NCI-H2227 treated with DMSO at 0.1 percent for 48 hours (cell line): ENCODE data around the gene ZBTB22.
A peak's percentile ranks its signal among the peaks of the same experiment; 100 is the strongest.
"Not testable (repeated sequence)": the region's sequence is repeated elsewhere in the genome, so short reads cannot be mapped to it uniquely, and the experiment has no call there.

ENCODE experiments used
- DNase-seq: peaks from one replicate; lab custom pipeline; 2025; lab: John Stamatoyannopoulos, UW

Gene ZBTB22

DNA sequence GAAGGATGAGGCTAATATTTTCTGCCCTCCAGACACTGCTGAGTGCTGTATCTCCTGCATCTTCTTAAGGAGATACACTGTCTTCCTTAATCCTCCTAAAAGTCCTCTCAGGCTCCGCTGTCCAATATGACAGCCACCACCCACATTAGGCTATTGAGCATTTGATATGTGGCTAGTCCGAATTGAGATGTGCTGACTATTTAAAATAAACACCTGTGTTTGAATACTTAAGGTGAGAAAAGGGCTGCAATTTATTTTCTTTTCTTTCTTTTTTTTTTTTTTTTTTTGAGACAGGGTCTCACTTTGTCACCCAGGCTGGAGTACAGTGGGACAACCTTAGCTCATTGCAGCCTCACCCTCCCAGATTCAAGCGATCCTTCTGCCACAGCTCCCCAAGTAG lies 15.7 kb downstream of the ZBTB22 start:
- no peak for DNase-seq

DNA sequence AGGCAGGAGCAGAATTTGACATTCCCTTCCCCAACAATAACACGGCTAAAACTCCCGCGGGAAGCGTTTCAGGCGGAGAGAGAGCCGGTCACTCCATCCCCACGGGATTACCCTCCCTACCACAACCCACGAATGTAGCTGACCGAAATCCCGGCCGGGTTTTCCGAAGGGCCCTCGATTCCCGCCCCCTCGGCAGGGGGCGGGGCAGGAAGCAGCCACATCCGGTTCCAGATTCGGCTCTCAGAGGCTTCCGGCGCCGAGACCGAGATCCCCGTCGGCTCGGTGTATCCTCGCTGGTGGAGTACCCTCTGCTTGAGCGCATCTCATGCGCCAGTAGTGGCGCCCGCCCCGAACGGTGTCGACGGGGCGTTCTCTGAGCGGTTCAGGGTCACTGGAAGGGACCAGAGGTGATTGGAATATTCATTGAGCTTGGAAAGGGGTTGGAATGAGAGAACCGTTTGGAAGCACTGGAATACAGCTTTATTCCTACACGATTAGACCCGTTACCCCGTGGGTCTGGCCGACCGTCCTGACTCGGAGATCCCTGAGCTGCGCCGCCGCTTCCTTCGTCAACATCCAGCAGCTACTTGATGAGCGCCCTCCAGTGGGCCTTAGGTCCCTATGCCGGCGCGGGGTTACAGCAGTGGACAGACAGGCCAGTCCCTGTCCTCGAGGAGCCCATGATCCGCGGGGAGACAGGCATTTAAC lies 18.2 kb downstream of the ZBTB22 start:
- peak; percentile 88 for DNase-seq

DNA sequence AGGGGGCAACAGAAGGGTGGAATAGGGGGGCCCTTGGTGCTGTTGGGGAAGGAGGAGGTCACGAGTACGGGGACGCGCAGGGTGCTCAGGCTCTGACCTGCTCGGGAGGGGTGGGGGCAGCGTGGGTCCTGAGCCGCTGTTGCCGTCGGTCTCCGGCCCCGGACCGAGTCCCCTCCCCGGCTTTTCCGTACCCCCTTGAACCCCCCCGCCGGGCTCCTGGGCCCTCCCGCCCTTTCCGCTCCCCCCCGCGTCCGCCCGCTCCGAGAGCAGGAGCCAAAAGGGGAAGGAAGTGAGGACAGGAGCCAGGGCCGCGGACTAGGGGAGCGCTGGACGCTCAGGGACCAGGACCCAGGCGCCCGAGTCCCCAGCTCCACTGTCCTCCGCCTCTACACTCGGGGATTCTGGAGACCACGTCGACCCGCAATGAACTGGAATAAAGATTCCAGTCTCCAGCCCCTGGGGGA lies 18.7 kb downstream of the ZBTB22 start, which contains the start of gene RGL2:
Gene RGL2 (minus strand): TSS at position 170 of the 464 bp plus-strand sequence. CDS start 332 bp downstream, outside the sequence.
- no peak for DNase-seq

DNA sequence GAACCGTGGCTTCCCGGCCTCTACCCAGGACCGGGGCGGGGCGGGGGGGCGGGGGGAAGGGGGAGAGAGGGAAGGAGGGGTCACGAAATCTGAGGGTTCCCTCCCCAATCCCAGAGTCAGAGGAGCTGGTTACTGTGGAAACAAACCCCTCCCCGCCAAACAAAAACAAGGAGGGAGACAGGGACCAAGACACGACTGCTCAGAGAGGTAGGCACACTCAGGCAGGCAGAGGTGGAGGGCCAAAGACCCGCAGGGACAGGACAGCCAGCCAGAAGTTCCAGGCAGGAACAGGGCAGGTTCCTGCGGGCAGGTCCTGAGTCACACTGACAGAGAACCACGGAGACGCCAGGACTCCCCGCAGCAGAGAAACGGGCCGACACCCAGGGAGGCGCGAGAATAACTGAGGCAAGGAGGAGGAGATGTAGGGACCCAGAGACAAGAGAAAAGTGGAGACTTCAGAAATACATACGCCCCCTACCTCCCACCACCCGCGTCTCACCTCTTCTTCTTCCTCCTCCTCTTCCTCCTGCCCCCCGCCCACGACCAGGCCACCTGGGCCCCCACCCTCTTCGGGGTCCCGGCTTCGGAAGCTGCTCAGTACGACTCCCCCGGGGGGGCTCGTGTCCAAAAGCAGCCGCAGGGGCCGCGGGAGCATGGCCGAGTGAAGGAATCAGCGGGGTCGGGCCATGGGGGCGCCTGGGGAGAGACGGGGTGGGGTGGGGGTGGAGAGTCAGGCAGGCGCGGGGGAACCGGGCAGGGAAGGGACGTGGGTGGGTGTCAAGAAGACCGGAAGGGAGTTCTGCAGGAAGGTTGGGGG lies 19.4 kb downstream of the ZBTB22 start:
- peak; percentile 50 for DNase-seq

DNA sequence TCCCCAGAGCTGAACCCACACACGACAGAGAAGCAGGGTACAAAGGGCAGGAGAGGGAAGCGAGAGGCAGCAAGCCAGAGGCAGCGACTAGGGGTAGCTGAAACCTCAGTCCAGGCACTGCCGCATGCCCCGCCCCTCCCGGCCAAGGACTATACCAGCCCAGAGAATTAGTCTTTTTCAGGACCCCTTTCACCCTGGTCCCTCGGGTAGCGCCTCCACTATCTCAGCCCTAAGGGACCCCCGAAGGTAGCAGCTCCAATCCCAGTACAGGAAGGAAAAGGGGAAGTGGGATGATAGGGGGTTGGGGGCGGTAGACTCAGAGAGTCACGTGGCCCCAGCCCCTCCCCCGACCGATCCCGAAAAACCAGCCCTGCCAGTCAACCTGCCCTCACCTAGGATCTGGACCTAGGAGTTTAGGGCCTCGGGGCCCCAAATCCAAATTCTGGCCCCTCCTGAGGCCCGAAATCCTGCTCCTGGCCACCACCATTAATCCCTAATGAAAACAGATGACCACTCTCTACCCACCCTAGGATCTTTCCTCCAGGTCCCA lies 20.1 kb downstream of the ZBTB22 start:
- DNase-seq: no peak

DNA sequence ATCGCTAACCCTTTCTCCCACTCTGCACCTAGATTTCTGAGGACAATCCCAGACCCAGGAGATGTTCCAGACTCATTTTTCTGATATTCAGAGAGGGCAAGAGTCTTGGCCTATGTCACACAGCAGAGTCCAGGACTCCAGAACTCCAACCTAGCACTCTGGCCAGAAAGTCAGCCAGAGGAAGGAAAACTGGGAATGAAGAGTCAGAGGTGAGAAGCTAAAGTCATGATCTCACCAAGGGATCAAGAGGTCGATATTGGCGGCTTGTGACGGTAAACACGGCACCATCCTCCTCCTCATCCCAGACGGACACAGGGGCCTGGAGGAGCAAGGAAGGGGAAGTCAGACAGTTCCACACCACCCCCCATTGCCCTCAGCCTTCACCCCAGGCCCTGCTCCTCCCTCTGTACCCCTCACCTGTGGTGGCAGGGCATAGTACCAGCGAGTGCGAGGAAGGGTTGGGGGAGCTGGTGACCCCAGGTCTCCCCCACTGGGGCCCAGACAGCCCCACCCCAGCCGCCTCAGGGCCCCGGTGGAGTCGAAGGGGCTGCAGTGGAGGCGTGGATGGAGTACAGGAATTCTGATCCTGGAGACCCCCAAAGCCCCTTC lies 20.6 kb downstream of the ZBTB22 start:
- DNase-seq: no peak

DNA sequence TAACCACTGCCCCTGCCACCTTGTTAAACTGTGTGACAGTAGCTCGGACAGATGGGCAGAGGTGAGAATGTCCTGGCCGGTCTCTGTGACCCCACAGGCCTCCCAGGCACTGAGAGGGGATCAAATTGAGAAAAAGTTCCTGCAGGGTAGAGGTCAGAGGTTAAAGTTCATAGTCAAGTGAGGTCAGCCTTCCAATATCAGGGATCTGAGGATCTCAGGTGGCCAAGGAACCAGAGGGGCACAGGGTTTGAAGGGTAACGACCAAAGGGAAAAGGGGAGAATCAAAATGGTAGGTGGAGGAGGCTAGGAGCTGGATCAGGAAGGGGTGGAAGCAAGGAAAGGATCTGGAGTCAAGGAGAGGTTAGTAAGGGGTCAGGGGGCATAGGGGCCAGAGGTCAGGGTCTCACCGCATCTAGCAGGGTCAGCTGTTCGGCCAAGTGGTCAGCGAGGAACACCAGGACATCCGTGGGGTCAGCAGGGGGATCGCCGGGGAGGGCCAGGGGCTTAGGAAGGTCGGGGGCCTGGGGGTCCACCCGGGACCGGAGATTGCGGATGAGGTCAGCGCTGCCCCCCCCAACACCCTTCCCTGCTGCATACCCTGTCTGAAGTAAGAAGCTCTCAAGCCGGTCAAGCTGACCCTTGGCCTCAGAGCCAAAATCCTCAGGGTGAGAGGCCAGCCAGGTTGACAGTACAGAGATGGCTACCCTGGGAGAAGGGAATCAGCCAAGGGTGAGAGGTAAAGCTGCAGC lies 21.7 kb downstream of the ZBTB22 start:
- no peak for DNase-seq

DNA sequence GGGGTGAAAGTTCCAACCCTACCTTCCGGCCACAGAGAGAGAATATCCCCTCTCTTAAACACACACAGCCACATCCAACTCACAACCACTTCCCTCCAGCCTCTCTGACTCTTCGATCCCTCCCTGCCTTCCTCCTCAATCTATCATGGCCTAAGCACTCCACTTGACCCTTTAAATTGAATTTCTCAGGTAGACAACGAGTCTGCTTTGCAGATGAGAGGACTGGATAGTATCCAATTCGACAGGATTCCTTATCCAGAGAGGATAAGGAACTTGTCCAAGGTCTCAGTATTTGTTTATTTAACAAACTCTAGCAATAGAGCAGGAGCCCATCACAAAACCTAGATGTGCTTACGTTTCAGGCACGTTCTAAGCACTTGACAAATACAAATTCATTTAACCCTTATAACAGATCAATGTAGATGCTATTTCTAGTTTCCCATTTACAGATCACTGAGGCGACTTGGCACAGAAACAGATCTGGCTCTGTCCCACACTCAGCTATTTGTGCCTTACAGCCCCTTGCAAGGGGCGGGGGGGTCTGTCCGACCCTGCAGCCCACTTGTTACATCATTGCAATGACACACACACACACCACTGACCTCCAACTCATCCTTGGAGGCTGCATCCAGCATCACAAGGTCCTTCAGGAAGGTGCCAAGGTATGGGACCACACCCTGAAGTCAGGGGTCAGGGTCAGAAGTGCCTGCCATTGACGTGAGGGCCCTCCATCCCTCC lies 23.3 kb downstream of the ZBTB22 start:
- no peak for DNase-seq

DNA sequence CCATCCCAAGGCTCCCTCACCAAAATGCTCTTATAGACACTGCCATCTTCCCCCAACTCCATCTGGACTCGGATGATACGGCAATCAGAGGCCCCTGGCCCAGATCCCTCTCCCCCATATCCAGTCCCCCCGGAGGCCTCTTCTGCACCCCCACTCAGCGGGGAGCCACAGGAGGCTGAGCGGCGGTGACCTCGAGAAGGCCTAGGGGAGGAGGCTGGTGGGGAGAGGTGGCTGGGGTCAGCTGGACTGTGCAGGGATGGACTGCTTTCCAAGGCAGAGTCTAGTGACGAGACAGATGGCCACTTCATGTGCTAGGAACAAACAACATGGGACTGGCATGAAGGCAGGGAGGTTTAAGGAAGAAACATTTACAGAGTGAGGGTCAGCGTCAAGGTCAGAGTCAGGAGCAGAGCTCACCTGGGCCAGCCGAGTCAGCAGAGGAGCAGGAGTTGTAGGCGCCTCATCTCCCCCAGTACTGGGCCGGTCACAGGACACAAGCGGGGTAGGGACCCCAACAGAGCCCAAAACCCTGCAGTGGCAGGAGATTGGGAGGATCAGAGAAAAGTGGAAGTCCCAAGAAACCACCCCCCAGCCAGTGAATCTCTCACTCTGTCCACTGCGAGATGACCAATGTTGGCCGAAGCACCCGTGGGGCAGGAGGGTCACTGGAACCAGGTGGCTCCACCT lies 24.4 kb downstream of the ZBTB22 start:
- DNase-seq: no peak

DNA sequence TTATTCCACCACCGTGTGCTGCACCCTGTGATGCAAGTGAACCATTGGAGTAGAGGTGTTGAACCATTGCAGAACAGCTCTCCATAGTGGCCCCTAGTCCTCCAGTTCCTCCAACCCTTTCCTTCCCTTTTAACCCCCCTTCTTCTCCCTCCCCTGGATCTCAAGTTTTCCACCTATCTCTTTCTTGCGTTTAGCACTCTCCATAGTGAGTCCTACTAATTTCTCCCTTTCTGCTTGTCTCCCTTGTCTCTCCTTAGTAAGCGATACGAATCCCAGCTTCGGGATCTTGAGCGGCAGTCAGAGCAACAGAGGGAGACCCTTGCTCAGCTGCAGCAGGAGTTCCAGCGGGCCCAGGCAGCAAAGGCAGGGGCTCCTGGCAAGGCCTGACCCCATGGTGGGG lies 27.1 kb downstream of the ZBTB22 start:
- DNase-seq: no peak

DNA sequence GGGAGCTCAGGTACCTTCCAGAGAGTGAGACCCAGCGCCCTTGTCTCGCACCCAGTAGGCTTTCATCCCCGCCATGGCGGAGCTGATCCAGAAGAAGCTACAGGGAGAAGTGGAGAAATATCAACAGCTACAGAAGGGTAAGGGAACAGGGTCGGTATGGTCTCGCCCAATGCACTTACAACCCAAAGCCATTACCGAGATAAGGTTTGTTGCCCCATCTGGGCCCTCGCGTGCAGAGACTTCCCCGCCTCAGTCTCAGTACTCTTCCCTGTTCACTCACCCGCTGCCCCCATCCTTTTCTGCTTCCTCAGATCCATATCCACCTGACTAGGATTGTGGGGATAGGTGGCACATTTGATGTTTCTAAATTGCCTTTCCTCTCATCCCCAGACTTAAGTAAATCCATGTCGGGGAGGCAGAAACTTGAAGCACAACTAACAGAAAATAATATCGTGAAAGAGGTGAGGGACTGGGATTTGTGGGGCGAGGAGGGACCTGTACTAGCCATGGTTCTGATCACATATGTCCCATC lies 27.7 kb downstream of the ZBTB22 start:
- no peak for DNase-seq

DNA sequence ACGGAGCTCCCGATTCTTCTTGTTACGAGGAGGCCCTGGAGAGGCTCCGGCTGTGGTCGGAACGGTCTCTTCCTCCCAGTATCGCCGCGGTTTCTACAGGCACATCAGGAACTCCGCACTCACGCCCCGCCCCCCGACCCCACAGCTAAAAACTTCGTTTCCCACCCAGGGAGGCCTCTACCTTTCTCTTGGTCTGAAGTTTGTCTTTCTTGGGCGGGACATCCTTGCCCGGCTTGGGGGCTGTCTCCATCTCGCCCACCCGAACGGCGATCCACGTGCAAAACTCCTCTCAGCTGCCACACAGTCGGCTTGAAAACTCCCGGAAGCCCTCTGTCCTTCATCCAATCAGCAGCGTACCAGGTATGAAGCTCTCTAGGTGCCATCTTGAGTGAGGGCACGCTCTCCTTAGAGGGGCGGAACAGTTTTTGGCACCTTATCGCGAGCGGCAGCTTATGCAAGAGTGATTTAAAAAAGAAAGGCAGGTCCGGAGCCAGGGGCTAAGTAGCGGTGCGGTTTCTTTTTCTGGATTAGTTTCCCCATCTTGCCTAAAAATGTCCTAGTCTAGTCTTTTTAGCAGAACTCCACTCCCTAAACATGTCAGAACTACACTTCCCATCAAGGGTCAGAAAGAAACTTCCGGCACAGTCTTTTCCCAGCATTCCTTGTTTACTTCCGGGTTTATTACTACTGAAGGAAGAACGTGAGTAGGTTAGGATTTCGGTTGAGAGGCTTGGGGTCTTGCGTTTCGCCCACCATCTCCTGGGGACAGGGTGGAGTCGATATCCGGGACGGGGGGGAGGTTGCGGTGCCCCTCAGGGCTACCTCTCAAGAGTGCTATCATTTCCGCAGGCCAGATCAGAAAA lies 28.4 kb downstream of the ZBTB22 start, which contains the start of the genes PFDN6 and WDR46:
Gene PFDN6 (plus strand): TSS at position 681 of the 863 bp plus-strand sequence. CDS start 256 bp downstream, outside the sequence.
Gene WDR46 (minus strand): TSS at position 319 of the 863 bp plus-strand sequence. CDS start 69 bp downstream, at position 250.
- peak; percentile 98 for DNase-seq

DNA sequence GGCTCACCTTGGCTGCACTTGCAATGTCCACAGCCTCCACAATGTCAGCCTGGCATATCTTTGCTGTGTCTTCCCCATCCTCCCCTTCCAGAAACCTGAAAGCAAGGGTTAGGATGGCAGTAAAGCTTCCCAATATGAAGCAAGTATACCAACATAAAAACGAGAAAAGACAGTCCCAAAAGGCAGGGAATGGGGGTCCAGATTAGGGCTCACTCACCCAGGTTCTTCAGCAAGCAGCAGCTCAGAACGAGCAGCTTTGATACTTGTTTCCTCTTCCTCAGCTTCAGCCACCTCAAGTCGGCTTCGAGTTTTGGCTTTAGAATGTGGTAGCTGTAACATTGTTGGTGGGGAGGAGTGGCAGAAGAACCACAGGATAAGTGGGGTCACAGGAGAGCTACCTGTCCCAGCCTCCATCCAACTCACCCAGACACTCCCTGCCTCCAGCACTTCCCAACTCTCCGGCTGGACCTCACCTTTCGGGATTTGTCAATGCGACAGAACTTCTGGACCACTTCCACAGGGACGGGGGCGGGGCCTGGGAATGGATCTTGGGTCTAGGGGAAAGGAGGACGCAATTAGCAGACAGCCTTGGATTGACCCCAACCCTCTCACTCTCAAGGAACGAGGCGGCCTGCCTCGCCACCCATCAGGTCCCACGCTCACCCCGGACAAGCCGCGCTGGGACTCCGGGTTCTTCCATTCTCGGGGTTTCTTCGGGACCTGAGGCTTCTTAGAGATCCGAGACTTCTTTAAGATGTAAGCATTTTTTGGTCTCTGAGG lies 29.2 kb downstream of the ZBTB22 start:
- DNase-seq: no peak

DNA sequence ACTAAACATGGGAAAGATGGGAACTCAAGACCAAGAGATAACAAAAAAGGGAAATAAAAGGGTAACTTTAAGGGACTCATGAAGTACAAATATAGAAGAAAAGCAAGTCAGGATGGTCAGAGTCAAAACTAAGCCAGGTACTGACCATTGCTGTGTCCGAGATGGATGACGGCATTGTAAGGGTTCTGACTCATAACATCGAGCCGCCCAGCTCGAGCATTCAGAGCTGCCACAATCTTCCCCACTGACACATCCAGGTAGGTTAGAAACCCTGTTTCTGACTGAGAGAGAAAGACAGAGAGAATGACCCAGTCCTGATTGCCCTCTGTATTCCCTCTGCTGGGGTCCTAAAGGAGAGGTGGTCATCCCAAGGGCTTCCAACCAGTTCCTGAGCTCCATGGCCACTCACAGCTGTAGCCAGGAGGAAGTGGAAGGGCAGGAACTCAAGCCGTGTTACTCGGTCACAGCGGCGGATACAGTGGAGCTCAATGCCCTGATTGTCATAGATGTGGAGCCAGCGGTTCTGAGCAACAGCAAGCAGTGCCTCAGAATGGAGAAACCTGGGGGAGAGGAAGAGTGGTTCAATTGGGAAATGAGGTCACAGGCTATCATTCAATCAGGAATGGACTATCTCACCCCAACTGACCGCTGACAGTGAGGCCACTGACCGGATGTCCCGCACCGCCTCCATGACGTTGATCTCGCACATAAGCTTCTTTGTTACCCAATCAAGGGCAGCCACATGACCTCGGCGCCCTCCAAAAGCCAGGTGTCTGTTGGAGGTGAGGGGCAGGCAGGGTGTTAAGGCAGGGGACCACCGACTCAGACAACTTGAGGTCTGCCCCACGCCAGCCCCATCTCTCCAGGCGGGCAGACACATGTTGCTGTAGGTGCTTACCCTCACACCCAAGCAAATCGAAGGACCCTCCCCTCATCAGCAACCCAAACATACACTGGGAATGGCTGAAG lies 30.3 kb downstream of the ZBTB22 start:
- no peak for DNase-seq

DNA sequence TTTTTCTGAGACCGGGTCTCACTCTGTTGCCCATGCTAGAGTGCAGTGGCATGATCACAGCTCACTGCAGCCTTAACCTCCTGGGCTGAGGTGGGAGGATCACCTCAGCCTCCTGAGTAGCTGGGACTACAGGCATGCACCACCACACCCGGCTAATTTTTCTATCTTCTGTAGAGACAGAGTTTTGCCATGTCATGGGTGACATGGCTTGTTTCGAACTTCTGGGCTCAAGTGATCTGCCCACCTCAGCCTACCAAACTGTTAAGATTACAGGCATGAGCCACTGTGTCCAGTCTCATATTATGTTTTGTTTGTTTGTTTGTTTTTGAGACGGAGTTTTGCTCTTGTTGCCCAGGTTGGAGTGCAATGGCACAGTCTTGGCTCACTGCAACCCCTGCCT lies 32.3 kb downstream of the ZBTB22 start:
- DNase-seq: not testable (repeated sequence)

DNA sequence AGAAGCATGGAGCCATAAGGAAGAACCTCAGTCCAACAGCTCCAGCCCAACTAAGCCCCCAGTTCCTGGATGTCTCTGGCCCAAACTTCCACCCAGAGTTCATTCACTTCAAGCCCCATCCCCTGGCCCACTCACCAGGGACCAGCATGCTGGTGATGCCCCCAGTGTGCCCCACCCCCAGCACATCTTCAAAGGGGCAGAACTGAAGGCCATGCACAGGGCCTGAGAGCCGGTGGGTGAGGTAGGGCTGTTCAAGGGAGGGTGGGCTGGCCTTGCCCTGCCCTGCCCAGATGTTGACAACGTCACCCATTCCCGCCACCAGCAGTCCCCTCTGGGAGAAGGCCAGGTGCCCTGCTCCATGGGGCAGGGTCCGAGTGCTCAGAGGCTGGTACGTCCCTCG lies 37.0 kb downstream of the ZBTB22 start:
- no peak for DNase-seq

DNA sequence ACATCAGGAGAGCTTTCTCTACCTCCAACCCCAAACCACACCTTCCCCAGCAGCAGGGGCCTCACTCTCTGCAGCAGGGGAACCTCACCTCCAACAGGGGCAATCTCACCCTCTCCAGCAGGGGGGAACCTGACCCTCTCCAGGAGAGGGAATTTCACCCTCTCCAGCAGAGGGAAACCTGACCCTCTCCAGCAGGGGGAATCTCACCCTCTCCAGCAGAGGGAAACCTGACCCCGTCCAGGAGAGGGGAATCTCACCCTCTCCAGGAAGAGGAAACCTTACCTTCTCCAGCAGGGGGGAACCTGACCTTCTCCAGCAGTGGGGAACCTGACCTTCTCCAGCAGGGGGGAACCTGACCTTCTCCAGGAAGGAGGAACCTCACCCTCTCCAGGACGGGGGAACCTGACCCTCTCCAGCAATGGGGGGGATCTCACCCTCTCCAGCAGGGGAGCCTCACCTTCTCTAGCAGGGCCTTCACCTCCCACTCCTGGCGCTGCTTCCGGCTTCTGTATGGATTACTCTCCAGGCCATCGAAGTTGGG lies 37.5 kb downstream of the ZBTB22 start:
- DNase-seq: no peak
